Thymus (tissue), 11 donors: ENCODE results near the gene SLC25A34. TPM values are rescaled to one million over a fixed set of nuclear protein-coding genes. Genes with fewer than 3 reads are reported as not detected.

Experiments
- DNase-seq, 9 donors: peaks; one replicate each; pipeline ENCODE4 v3.0.0-alpha.2; 2013; ENCODE audit warnings: low spot score in 9 of 9, low read depth in 6 of 9, missing footprints in 1 of 9
- H3K27ac ChIP-seq, 2 donors: one replicate each; pipeline ENCODE4 v1.5.1; 2013; ENCODE audit warnings: control low read depth in 1 of 2, low read depth in 1 of 2, low read length in 1 of 2, mild to moderate bottlenecking in 1 of 2, moderate library complexity in 1 of 2
- H3K27me3 ChIP-seq, 2 donors: one replicate each; pipeline ENCODE4 v1.5.1; 2013; ENCODE audit warnings: low read length in 1 of 2; ENCODE audit not compliant: control insufficient read depth in 2 of 2, insufficient read depth in 1 of 2
- H3K36me3 ChIP-seq, 2 donors: one replicate each; pipeline ENCODE4 v1.5.1; 2013; ENCODE audit warnings: low read length in 1 of 2, mild to moderate bottlenecking in 1 of 2, moderate library complexity in 1 of 2; ENCODE audit not compliant: control insufficient read depth in 2 of 2, insufficient read depth in 2 of 2
- H3K4me1 ChIP-seq, 2 donors: one replicate each; pipeline ENCODE4 v1.5.1; 2013; ENCODE audit warnings: low read length in 2 of 2; ENCODE audit not compliant: control insufficient read depth in 2 of 2, insufficient read depth in 2 of 2
- H3K4me3 ChIP-seq, 2 donors: one replicate each; pipeline ENCODE4 v1.5.1; 2013; ENCODE audit warnings: low read length in 2 of 2, control low read depth in 1 of 2, mild to moderate bottlenecking in 1 of 2
- H3K9me3 ChIP-seq, 2 donors: one replicate each; pipeline ENCODE4 v1.5.1; 2013; ENCODE audit warnings: low read length in 1 of 2, mild to moderate bottlenecking in 1 of 2; ENCODE audit not compliant: control insufficient read depth in 2 of 2, insufficient read depth in 1 of 2
- WGBS: extraction: QIAGEN DNeasy Blood & Tissue Kit; methylation state at CpG from one replicate; pipeline ENCODE4 v1.1.7; 2013; 5-methylcytosine and 5-hydroxymethylcytosine counted together
- polyA plus RNA-seq: library from polyadenylated mRNA; stranded (reverse); fragments of 200-250 nt; gene quantifications from one replicate; pipeline ENCODE4 v1.2.3, GENCODE V29; 2013
- total RNA-seq: library from RNA; stranded (reverse); fragments of 120-200 nt; gene quantifications from one replicate; pipeline ENCODE4 v1.2.4, GENCODE V29; 2013
- donor health status: healthy.

SLC25A34 gene
- total and polyA plus RNA-seq, 2 donors, result 0.42 to 2.4 TPM

- Histone ChIP-seq H3K9me3 (no peaks in the 10 kb centered on the region), H3K36me3 (peaks cover 74 to 92% of the 10 kb centered on the region in 2 donors), H3K4me1 (no peaks in the 10 kb centered on the region), H3K27me3 (no peaks in the 10 kb centered on the region), H3K4me3 (no peak overlapping the region), H3K27ac (no peak overlapping the region)
- WGBS, result 94% methylated on average over 22 of the region's 22 CpGs
- DNase-seq, result no peak
Observed at GRCh38 chr1:15728937-15729657, 7.0 kb upstream of the SLC25A34 start.

GRCh38 chr1:15730423-15730822 lies 5.6 kb upstream of the SLC25A34 start:
- no peaks in the 10 kb centered on the region for H3K27me3 ChIP-seq
- no peaks in the 10 kb centered on the region for H3K9me3 ChIP-seq
- H3K27ac ChIP-seq, result no peak overlapping the region
- no peaks in the 10 kb centered on the region for H3K4me1 ChIP-seq
- H3K36me3 ChIP-seq, result peaks cover 69 to 91% of the 10 kb centered on the region in 2 donors
- 99% methylated on average over 16 of the region's 16 CpGs for WGBS
- no peak overlapping the region for H3K4me3 ChIP-seq
- no peak for DNase-seq

GRCh38 chr1:15730936-15731335 lies 5.1 kb upstream of the SLC25A34 start:
- WGBS, result 98% methylated on average over 16 of the region's 16 CpGs
- Histone ChIP-seq H3K4me1 (no peaks in the 10 kb centered on the region), H3K36me3 (peaks cover 64 to 85% of the 10 kb centered on the region in 2 donors), H3K4me3 (no peak overlapping the region), H3K27ac (no peak overlapping the region), H3K9me3 (no peaks in the 10 kb centered on the region), H3K27me3 (no peaks in the 10 kb centered on the region)
- no peak for DNase-seq

- Histone ChIP-seq H3K27ac (no peak overlapping the region), H3K4me1 (no peaks in the 10 kb centered on the region), H3K9me3 (no peaks in the 10 kb centered on the region), H3K36me3 (peaks cover 54 to 75% of the 10 kb centered on the region in 2 donors), H3K4me3 (no peak overlapping the region), H3K27me3 (no peaks in the 10 kb centered on the region)
- 98% methylated on average over 39 of the region's 39 CpGs for WGBS
- no peak for DNase-seq
Observed at GRCh38 chr1:15731735-15732685, 4.0 kb upstream of the SLC25A34 start.

- Histone ChIP-seq H3K4me3 (no peak overlapping the region), H3K9me3 (no peaks in the 10 kb centered on the region), H3K4me1 (no peaks in the 10 kb centered on the region), H3K27me3 (no peaks in the 10 kb centered on the region), H3K36me3 (peaks cover 47 to 68% of the 10 kb centered on the region in 2 donors), H3K27ac (no peak overlapping the region)
- no peak for DNase-seq
- 94% methylated on average over 7 of the region's 7 CpGs for WGBS
Observed at GRCh38 chr1:15732686-15733081, 3.4 kb upstream of the SLC25A34 start.

- H3K36me3 ChIP-seq, result peaks cover 41 to 62% of the 10 kb centered on the region in 2 donors
- 97% methylated on average over 11 of the region's 11 CpGs for WGBS
- no peak overlapping the region for H3K27ac ChIP-seq
- H3K4me1 ChIP-seq, result no peaks in the 10 kb centered on the region
- no peak overlapping the region for H3K4me3 ChIP-seq
- H3K9me3 ChIP-seq, result no peaks in the 10 kb centered on the region
- no peak for DNase-seq
- H3K27me3 ChIP-seq, result no peaks in the 10 kb centered on the region
Observed at GRCh38 chr1:15733218-15733725, 2.8 kb upstream of the SLC25A34 start.

GRCh38 chr1:15733726-15734226 lies 2.3 kb upstream of the SLC25A34 start:
- no peak overlapping the region for H3K4me3 ChIP-seq
- WGBS, result 97% methylated on average over 27 of the region's 27 CpGs
- no peaks in the 10 kb centered on the region for H3K27me3 ChIP-seq
- no peak overlapping the region for H3K27ac ChIP-seq
- no peak for DNase-seq
- H3K9me3 ChIP-seq, result no peaks in the 10 kb centered on the region
- no peaks in the 10 kb centered on the region for H3K4me1 ChIP-seq
- H3K36me3 ChIP-seq, result peaks cover 36 to 57% of the 10 kb centered on the region in 2 donors

- WGBS, result 90% methylated on average over 13 of the region's 13 CpGs
- no peak for DNase-seq
- no peak overlapping the region for H3K4me3 ChIP-seq
- no peaks in the 10 kb centered on the region for H3K9me3 ChIP-seq
- H3K27me3 ChIP-seq, result no peaks in the 10 kb centered on the region
- H3K36me3 ChIP-seq, result peaks cover 32 to 52% of the 10 kb centered on the region in 2 donors
- H3K4me1 ChIP-seq, result no peaks in the 10 kb centered on the region
- H3K27ac ChIP-seq, result no peak overlapping the region
Observed at GRCh38 chr1:15734296-15734695, 1.8 kb upstream of the SLC25A34 start.

GRCh38 chr1:15734901-15735300 lies 1.2 kb upstream of the SLC25A34 start:
- DNase-seq, result no peak
- 94% methylated on average over 17 of the region's 17 CpGs for WGBS

More at GRCh38 chr1:15734901-15735300, 1.2 kb upstream of the SLC25A34 start:
- Histone ChIP-seq H3K4me1 (no peaks in the 10 kb centered on the region), H3K9me3 (no peaks in the 10 kb centered on the region), H3K4me3 (no peak overlapping the region), H3K27me3 (no peaks in the 10 kb centered on the region), H3K36me3 (peaks cover 27 to 46% of the 10 kb centered on the region in 2 donors), H3K27ac (no peak overlapping the region)
